NCI-H748 treated with DMSO at 0.1 percent for 48 hours (cell line): ENCODE data around the gene ZSCAN30.

Experiments used
- DNase-seq: peaks from one replicate; lab custom pipeline; 2025; lab: John Stamatoyannopoulos, UW

Gene ZSCAN30

DNA sequence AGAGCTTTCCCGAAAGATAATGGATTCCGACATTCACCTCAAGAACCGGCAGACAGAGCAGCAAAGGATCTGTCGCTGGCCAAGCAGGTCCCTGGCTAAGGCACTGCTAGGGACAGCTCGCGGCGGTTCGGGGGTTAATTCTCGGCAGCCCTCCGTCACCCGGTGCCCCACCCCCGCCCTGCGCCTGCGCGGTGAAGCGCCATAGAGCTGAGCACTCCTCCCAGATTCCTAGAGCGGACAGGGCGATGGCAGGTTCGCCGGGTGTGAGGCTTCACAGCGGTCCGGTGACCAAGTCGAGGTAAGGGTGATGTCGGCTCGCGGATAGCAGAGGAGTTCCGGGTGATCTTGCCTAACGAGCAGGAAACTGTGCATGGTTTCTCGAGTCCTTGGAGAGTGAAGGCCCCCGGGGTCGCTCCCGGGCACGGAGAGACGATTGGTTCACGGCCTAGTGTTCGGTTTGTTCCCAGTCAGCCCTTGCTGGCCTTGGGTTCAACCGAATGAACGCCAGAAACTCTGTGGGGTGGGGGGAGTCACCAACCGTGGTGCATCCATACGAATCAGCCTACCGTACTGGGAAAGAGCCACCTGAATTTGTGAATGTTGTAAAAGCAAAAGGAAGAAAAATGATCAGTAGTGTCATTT is at the start of gene ZSCAN30:
TSS of gene ZSCAN30 (minus strand) at position 136 of the 642 bp plus-strand sequence. CDS start 25,877 bp downstream, outside the sequence.
- peak; percentile 89 for DNase-seq

DNA sequence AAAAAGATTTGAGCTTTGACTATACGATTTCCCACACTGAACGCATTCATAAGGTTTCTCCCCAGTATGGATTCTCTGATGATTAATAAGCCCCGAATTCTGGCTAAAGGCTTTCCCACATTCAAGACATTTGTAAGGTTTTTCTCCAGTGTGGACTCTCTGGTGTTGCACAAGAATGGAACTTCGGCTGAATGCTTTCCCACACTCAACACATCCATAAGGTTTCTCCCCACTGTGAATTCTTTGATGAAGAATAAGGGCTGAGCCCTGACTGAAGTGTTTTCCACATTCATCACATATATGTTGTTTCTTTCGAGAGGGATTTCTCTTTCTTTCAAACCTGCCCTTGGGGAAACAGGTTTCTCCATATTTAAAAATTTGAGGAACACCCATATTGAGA is 47.3 kb upstream of the ZSCAN30 start:
- no peak for DNase-seq

DNA sequence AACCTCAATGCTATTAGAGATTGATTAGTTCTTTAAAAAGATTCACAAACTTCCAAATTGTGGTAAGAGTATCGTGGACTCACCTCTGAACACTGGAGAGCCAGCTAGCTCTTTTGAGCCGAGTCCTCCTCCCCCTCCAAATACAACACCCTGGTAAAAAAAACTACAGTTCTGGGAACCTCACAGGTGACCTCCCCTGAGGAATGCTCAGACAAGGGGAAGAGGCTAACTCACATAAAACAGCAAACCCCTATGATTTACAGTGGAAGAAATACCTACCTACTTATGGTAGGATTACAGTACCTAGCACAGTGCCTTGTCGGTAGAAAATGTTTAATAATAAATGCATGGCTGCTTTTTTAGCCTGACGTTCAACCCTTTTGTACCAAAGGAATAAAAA is 45.8 kb upstream of the ZSCAN30 start:
- no peak for DNase-seq

DNA sequence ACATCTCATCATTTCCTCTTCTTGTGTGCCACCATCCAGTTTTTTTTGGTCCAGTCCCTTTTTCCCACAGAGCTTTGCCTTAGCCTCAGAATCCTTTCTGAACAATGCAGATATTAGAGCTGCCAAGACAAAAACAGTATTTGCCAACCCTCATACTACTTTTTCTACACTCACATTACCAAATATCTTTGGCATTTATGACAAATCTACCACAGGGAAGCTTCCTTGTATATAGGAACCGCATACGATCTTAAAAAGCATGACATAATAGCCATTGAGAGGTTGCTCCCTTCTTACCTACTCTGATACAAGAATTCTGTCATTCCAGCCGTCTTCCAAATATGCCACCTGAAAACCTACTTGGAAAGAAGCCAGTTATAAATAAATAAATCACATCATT is 44.8 kb upstream of the ZSCAN30 start:
- no peak for DNase-seq

DNA sequence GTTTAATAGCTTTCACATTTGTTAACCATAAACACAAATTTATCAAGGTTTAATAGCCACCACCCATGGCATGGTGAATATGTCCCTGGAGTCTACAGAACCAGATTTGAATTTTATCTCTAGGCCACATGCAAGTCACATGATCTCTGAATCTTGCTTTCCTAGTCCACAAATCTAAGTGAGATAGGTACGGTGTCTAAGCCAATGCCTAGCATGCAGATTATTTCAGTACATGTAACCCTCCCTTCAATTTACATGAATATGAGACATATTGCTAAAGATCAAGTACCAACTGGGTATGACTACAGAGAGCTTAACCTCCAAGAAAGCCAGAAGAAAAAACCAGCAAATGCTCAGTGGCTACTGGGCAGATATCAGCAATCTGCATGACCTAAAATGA is 44.2 kb upstream of the ZSCAN30 start:
- DNase-seq: no peak

DNA sequence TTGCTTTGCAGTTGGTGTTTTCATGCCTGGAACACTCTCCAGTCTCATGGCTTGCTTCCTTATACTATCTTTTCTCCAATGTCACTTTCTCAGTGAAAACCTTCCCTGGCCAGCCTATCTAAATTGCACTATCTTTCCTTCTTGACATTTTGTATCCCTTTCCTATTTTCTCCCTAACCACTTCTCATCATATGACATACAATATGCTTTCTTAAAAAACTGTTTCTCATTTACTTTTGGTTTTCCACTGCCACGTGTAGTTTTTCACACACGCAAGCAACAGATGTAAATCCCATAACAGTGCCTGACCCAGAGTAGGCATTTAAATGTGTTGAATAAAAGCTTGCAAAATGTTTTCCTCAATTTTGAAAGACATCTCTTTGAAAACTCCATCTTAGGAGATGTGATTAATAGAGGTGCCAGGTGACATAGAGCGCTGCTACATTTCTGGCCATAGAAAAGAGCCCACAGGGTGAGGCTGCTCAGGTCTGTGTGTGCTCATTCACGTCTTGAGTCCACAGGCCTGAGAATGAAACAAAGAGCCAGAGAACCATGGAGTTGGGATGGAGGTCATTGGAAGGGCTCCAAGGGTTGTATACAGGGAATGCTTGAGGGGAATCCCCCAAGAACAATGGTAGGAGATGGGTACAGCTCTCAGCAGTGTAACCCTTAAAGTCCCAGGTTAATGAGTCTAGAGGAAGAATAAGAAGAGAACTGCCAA is 41.5 kb upstream of the ZSCAN30 start:
- DNase-seq: no peak

DNA sequence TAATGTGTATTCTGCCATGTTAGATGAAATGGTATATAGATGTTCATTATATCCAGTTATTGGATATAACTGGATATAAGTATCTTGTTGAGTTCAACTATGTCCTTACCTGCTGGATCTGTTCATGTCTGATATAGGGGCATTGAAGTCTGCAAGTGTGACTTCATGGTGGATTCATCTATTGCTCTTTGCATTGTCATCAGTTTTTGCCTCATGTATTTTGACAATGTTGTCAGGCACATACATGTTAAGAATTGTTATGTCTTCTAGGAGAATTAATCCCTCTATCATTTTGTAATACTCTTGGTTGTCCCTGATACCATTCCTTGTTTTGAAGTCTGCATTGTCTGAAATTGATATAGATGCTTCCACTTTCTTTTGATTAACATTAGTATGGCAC is 38.8 kb upstream of the ZSCAN30 start:
- no peak for DNase-seq

DNA sequence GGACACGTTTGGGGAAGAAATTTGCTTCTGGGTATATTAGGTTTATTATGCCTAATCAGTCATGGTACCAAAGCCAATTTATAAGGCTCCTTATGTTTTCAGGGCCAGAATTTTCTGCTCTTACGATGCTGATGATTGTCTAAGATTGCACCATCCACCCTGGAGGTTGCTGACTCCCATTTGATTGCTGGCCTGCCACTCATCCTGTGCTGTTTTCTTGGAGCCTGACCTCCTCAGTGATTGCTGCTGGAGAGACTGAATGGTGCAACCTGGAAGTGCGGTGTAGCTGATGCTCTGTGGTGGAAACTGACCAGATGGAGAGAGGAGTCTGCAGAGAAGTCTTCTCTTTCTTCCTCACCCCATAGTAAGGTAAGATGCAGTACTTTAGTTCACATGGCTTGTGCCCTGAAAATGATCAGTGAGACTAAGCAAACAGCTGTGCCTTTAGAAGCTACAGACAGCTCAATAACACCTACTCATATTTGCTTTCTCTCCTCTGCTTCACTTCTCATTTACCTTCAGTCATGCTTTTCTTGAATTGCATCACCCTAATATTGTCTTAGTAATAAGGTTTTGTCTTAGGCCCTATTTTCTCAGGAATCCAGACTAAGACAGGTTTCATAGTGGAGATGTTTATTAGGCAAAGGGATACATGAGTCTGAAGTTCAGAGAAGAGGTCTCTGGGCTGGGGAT is 36.8 kb upstream of the ZSCAN30 start:
- no peak for DNase-seq

DNA sequence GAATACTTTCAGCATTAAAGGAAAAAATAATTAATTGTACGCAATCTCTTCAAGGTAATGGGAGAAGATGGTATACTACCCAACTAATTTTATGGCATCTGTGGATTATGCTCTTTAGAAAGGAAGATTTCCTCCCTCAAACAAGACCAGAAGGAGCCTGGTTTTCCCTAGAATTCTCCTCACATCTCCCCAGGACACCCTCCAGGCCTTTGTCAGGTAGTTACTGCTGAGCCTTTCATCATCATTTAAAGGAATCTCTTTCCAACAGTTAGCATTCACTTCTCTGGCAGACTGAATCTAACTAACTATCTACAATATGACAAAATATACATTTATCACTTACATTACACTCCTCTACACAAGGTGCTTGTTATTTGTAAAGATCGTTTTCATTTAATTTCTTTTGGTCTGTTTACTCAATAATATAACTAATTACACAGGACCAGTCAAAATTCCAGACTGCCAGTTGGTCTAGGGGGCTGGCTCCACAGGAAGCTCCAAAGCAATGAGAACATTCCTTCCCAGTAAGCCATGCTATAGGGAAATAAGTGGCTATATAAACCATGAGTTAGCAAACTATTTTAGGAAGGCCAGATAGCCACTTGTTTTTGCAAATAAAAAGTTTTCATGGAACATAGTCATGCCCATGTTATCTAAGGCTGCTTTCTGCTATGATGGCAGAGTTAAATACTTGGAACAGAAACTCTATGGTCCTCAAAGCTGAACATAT is 35.1 kb upstream of the ZSCAN30 start:
- DNase-seq: no peak

DNA sequence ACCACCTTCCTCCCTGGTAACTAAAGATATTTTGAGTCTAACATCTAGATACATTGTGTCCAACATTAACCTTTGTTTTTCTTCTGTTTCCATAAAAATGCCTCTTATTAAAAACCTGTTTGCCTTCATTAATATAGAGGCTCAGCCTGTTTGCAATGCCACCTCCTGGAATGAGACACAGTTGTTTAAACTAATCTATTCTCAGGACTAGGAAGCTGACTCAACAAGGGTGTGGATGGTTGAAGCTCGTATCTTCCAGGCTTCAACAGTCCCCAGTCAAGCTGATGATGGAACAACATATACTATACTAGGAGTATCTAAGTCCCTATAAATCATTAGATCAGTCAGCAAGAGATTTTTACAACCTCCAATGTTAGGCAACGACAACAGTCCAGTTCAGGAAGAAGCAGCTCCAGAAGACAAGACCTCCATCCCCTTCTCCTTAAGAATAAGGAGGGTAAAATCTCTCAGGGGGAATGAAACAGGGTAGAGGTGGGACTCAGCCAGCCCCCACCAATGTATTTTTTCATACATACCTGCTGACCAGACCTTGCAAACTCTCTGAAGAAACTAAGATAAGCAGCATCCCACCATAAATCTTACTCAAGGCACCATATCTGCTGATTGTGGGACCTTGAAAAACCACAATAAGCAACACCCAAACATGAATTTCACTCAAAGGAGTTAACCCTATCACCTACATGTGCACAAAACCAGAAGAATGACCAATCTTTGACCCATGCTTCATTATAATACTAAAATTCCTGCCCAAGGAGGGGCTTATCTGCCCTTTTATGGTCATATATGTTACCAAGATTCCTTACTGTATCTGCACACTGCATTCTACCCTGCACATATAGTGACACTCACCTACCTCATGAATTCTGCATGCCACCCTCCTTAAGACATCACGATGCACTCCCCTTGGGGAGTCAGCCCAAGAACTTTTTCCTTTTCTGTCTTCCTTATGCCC is 32.7 kb upstream of the ZSCAN30 start:
- DNase-seq: no peak

DNA sequence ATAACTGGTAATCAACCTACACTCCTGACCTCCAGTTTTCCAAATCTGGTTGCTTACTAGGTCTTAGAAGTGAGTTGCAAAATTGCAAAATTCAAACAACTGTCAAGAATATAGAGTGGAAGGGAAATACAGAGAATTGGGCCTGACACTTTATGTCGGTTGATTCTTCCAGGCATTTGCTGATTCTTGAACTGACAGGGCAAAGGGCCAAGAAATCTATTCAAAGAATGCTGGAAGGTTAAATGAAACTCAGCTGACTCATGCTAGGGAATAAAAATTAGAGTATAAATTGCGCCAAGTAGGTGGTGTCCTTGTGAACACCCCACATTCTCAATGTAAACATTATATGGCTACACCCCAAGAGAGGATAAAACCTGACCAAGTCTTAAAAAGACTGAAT is 21.5 kb upstream of the ZSCAN30 start:
- DNase-seq: no peak

DNA sequence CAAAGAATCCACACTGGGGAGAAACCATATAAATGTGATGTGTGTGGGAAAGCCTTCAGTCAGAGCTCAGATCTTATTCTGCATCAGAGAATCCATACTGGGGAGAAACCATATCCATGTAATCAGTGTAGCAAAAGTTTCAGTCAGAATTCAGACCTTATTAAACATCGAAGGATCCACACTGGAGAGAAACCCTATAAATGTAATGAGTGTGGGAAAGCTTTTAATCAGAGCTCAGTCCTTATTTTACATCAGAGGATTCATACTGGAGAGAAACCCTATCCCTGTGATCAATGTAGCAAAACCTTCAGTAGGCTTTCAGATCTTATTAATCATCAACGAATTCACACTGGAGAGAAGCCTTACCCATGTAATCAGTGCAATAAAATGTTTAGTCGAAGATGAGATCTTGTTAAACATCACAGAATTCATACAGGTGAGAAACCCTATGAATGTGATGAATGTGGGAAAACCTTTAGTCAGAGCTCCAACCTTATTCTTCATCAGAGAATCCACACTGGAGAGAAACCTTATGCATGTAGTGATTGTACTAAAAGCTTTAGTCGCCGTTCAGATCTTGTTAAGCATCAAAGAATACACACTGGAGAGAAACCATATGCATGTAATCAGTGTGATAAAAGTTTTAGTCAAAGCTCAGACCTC is 16.7 kb upstream of the ZSCAN30 start:
- no peak for DNase-seq

DNA sequence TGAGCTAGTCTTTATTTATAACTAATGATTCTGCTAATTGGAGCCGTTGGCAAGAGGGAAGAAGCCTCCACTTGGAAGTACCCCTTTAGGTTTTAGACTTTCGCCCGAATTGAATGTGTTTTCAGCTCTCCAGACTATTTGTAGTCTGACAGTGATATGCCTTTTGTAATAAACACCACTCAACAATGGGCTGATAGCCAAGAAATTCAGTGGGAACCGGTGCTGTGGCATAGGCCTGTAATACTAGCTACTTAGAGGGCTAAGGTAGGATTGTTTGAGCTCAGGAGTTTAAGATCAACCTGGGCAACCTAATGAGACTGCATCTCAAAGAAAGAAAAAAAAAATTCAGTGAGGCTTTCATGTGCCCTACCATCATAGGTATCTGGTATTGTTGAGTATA is 13.6 kb upstream of the ZSCAN30 start:
- DNase-seq: no peak

DNA sequence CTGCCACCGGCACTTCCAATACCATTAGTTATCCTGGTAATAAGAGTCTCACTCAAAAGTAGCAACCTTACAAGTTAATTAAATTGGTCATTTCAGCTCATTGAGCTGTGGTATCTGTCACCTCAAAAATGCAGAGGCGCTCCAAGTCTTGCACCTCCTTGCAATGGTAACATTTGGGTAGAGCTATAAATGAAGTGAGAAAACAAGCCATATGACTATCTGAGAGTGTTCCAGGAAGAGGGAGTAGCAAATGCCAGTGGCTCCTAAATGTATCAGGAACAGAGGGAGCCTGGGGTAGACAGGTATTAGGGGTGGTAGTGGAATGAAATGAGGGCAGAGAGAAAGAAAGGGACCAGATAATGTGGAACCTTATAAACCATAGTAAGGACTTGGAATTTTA is 6.0 kb upstream of the ZSCAN30 start:
- no peak for DNase-seq

DNA sequence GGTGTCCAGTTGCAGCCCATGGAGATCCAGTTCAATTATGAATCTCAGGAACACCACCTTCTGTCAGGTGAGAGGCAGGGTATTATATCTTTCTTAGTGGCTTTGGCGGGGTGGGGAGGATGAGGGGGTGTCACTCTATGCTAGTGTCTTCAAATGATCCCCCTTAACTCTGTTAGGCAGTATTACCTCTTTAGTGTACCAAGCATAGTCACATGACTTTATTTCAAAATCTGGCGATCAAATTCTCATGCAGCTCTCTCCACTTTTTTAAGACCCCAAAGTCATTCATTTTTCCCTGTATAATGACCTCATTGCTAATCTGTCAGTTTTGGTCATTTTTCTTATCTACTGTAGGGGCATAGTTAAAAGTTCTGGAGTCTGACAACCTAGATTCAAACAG is 1.1 kb upstream of the ZSCAN30 start:
- no peak for DNase-seq

DNA sequence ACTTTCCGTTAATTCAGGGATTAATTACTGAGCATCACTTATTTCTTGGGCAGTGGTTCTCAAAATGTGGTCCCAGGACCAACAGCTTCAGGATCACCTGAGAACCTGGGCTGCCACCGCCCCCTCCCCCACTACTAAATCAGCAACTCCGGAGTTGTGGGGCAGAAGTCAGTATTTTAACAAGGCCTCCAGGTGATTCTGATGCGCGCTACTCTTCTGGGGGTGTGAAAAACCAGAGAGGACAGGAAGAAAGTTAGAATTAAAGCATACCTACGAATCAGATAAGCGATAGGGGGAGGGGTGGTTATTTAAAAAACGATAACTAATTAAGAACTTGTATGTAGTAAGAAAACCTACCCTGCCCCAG is 319 bp downstream of the ZSCAN30 start:
- DNase-seq: no peak

DNA sequence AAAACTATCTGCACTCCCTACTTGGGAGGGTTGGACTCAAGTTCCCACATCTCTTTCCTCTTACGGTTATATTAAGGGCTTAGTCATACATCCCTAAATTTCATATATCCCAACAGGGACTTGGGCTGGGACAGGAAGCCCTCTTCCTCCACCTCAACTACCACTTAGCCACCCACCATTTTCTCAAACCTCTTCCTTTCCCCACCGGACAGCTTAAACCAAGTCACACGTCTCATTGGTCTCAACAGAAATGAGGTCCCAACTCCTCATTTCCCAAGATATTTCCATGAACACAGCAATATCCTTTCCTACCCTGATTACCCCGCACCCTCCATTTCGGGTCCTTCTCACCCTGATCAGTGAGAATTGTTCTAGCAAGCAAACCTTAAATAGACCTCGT is 736 bp downstream of the ZSCAN30 start:
- DNase-seq: no peak

DNA sequence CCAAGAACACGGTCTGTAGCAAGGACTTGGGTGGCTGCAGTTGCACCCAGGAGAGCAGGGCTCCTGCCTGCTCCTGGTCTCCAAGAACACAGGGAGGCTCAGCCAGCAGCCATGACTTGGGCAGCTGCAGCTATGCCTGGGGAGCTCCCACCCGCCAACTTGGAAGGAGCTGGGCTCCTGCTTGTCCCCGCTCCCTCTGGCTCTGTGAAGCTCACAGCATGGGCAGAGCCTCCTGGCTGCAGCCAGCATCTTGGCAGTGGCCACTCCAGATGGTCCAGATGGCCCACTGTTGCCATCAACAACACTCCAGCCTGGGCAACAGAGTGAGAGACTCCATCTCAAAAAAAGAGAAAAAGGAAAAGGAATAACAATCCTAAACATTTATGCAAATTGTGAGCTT is 5.2 kb downstream of the ZSCAN30 start:
- no peak for DNase-seq

DNA sequence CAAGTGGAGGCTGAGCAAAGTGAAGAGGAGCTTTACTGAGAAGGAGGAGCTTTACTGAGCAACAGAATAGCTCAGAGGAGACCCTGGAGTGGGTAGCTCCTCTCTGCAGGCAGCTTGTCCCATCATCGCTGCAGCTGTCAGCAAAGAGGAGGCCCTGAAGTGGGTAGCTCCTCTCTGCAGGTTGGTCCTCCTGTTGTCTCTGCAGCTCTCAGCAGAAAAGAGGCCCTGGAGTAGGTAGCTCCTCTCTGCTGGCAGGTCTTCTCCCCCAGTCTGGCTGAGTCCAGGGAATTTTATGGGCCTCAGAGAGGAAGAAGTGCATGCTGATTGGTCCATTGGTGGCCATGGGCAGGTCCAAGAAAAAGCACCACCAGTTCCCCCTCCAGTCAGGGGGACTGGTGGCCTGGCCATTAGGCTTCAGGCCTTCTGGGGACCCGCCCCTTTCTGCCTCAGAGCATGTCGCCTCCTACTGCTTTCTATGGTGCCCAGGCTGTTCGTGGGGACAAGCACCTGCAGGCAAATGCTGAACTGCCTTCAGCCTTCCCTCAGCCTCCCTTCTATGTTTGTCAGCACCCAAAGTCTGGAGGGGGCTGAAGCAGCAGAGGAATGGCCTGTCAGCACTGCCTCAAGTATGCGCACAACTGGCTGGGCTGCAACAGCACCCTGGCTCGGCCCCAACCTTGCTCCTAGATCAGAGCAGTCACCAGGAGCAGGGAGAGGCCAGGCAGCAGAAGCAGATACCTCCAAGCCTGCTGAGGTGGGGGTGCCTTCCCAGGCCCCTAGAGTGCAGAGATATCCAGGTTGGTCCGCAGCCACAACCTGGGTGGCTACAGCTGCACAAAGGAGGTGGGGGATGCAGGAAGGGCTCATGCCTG is 5.9 kb downstream of the ZSCAN30 start:
- no peak for DNase-seq

DNA sequence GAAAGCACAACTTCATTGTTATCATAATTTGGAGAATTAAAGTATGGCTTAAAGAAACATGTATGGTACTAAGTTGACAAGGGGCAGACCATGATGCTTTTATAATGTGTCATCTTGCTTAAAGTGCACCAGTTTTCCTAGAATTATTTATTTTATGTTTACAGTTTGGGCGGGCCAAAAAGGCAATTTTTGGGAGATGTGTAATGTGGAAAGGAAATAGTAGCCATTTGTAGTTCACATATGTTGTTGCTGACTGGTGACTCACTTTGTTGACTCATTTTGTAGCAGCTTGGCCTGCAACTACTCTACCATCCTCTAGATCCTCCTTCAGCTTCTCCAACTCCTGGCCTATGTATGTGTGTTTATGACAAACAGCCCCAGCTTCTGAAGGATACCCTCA is 7.7 kb downstream of the ZSCAN30 start:
- DNase-seq: no peak
